Daoy (cell line): Measurements from ENCODE around the gene CYP2S1. TPM values are rescaled to one million over a fixed set of nuclear protein-coding genes. Genes with fewer than 3 reads are reported as not detected.
A peak's percentile ranks its signal among the peaks of the same experiment; 100 is the strongest.

Source experiments
- DNase-seq: peaks from one replicate; pipeline ENCODE4 v3.0.0-alpha.2; 2015; ENCODE audit warnings: low read depth
- total RNA-seq: library from RNA; depleted of rRNA; stranded (reverse); fragments of >200 nt; shearing (Covaris generic); gene quantifications from 2 replicates; pipeline ENCODE4 v1.2.3, GENCODE V29; 2014

The CYP2S1 gene
- total RNA-seq, 1 experiment from 2014 or later, result 5.0 TPM

- DNase-seq, result no peak
These were observed 1.1 kb downstream of the CYP2S1 start for GRCh38 chr19:41194157-41194552.

- peak; percentile 71 for DNase-seq
These were observed 2.9 kb downstream of the CYP2S1 start for GRCh38 chr19:41195675-41196497.

- no peak for DNase-seq
These were observed 5.5 kb downstream of the CYP2S1 start for GRCh38 chr19:41198559-41198958.

GRCh38 chr19:41203371-41203770, 10.4 kb downstream of the CYP2S1 start:
- DNase-seq, result no peak

GRCh38 chr19:41204338-41204737, 11.3 kb downstream of the CYP2S1 start:
- peak; percentile 82 for DNase-seq

- DNase-seq, result peak; percentile 41
These were observed 13.0 kb downstream of the CYP2S1 start for GRCh38 chr19:41205995-41206394.

- no peak for DNase-seq
These were observed 13.4 kb downstream of the CYP2S1 start for GRCh38 chr19:41206456-41206855.

GRCh38 chr19:41206926-41207750, 14.1 kb downstream of the CYP2S1 start:
- DNase-seq, result no peak

GRCh38 chr19:41214161-41214560, 21.1 kb downstream of the CYP2S1 start:
- no peak for DNase-seq

GRCh38 chr19:41217741-41218140, 24.7 kb downstream of the CYP2S1 start:
- DNase-seq, result no peak

- no peak for DNase-seq
These were observed 25.2 kb downstream of the CYP2S1 start for GRCh38 chr19:41218249-41218614.

GRCh38 chr19:41218615-41219507, 25.8 kb downstream of the CYP2S1 start, which contains the start of gene AXL:
Gene AXL (plus strand): TSS chr19:41219223. CDS start chr19:41219393, 170 bp downstream.
- DNase-seq, result peak; percentile 73

GRCh38 chr19:41219924-41220567, 27.0 kb downstream of the CYP2S1 start:
- DNase-seq, result peak; percentile 75

- DNase-seq, result no peak
These were observed 27.8 kb downstream of the CYP2S1 start for GRCh38 chr19:41220811-41221210.

GRCh38 chr19:41221514-41222205, 28.6 kb downstream of the CYP2S1 start:
- no peak for DNase-seq

GRCh38 chr19:41222240-41222639, 29.2 kb downstream of the CYP2S1 start:
- DNase-seq, result no peak

GRCh38 chr19:41223431-41224234, 30.6 kb downstream of the CYP2S1 start:
- DNase-seq, result peak; percentile 98

- no peak for DNase-seq
These were observed 31.6 kb downstream of the CYP2S1 start for GRCh38 chr19:41224632-41225031.

- peak; percentile 98 for DNase-seq
These were observed 32.4 kb downstream of the CYP2S1 start for GRCh38 chr19:41225238-41226052.
